Parietal lobe (tissue), 2 donors: ENCODE data around the gene FBXO24. TPM values are rescaled to one million over a fixed set of nuclear protein-coding genes. Genes with fewer than 3 reads are reported as not detected.

Source experiments
- small RNA-seq: library from RNA; depleted of rRNA; stranded (forward); fragments of <200 nt; gene quantifications from one replicate; pipeline ENCODE3, GENCODE V24; 2014; ENCODE audit warnings: low replicate concordance
- total RNA-seq: library from RNA; depleted of rRNA; stranded (reverse); fragments of >200 nt; gene quantifications from one replicate; pipeline ENCODE4 v1.2.3, GENCODE V29; 2014

The FBXO24 gene, protein sequence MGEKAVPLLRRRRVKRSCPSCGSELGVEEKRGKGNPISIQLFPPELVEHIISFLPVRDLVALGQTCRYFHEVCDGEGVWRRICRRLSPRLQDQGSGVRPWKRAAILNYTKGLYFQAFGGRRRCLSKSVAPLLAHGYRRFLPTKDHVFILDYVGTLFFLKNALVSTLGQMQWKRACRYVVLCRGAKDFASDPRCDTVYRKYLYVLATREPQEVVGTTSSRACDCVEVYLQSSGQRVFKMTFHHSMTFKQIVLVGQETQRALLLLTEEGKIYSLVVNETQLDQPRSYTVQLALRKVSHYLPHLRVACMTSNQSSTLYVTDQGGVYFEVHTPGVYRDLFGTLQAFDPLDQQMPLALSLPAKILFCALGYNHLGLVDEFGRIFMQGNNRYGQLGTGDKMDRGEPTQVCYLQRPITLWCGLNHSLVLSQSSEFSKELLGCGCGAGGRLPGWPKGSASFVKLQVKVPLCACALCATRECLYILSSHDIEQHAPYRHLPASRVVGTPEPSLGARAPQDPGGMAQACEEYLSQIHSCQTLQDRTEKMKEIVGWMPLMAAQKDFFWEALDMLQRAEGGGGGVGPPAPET
- not detected for total RNA-seq

GRCh38 chr7:100586266-100587025, at the start of gene FBXO24:
Gene FBXO24, plus strand, starts transcription at chr7:100586328. Its CDS starts 298 bp downstream, at chr7:100586626.

GRCh38 chr7:100538654-100539435, 47.3 kb upstream of the FBXO24 start, which contains the start of gene AGFG2:
Gene AGFG2, plus strand, starts transcription at chr7:100539203. Its CDS starts 144 bp downstream, at chr7:100539347.

DNA sequence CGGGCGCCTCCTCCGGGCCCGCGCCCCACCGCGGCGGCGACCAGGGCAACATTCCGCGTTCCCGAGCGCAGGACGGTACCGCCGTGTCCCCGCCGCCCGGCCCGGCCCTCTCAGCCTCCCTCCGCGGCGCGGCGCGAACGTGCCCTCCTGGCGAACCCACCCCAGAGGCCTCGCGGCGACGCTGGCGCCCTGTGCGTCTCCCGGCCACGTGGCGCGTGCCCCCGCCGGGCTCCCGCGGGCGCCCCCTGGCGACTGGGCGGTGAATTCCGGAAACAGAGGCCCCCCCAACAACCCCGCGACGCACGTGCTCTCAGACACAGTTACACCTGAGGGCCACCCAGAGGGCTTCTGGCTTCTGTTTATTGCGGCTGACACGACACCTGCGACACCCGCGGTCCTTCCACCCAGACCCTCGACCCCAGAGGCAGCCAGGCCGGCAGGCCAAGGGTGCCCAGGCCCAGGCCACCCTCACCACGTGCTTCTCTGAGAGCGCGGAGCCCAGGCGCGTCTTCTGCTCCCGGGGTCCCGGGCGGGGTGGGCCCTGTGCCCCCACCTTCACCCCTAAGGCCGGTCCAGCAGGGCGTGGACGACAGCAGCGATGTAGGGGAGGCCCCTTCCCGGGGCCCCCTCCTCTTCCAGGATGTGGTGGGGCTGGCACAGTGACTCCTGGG, 12.3 kb upstream of the FBXO24 start, which contains the start of gene SAP25:
TSS of gene SAP25 (minus strand) at position 210 of the 671 bp plus-strand sequence. CDS start at position 52, 158 bp downstream.

GRCh38 chr7:100585511-100586265, 440 bp upstream of the FBXO24 start, which contains the start of gene LRCH4:
Gene LRCH4, minus strand, starts transcription at chr7:100586129. Its CDS starts 29 bp downstream, at chr7:100586100.

DNA sequence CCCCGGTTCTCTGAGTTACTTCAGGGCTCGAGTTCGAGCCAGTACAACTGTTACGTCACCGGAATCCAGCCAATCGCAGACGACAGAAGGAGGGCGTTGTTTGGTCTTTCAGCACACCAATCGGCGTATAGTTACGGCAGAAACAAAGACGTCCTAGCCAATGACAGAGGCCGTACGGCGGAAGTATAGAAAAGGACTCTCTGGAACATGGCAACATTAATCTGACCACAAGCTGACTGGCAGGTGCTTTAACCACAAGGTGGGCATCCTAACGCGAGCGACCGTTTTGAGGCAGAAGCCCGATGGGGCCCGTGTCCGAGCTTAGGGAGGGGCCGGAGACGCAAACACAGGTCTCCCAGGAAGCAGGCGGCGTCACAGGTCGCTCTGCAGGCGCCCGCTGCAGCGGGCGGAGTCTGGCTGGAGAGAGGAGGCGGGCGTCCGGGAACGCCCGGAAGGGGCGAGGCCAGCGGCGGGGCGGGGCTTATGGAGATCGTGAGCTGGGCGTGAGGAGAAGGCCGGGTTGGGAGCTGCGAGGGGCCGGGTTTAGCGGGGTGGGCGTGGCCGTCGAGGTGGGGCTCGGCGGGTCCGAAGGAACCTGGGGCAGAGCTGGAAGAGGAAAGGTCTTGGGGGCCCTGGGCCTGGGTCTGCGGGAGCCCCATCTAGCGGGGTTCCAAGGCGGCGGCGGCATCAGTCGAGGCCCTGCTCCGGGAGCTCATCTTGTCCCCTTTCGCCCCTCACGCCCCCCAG, 26.0 kb downstream of the FBXO24 start, which contains the start of gene MOSPD3:
TSS of gene MOSPD3 (plus strand) at position 558 of the 747 bp plus-strand sequence. CDS start 252 bp downstream, outside the sequence.

GRCh38 chr7:100641463-100641859, 55.3 kb downstream of the FBXO24 start, which contains the start of gene TFR2:
Gene TFR2, minus strand, starts transcription at chr7:100641552. Its CDS starts 43 bp downstream, at chr7:100641509.

Small RNA genes lying within 50 kb of the gene (small RNA-seq; reads per million reads assigned to genes)
- gene SAP25 = not detected

Other genes starting within 250 kb of the FBXO24 start
- gene PILRB, start 228.2 kb upstream of the FBXO24 start, total RNA-seq = 35.4 TPM
- gene PILRA, start 212.8 kb upstream of the FBXO24 start, total RNA-seq = 3.8 TPM
- 2.2 TPM for gene ZCWPW1, start 157.6 kb upstream of the FBXO24 start, total RNA-seq
- 21.3 TPM for gene MEPCE, start 156.5 kb upstream of the FBXO24 start, total RNA-seq
- 7.8 TPM for gene PPP1R35, start 149.8 kb upstream of the FBXO24 start, total RNA-seq
- not detected for gene SPACDR, start 122.1 kb upstream of the FBXO24 start, total RNA-seq
- 6.6 TPM for gene TSC22D4, start 107.1 kb upstream of the FBXO24 start, total RNA-seq
- 38.5 TPM for gene NYAP1, start 102.4 kb upstream of the FBXO24 start, total RNA-seq
- gene AGFG2, start 47.1 kb upstream of the FBXO24 start, total RNA-seq = 4.7 TPM
- not detected for gene SAP25, start 12.4 kb upstream of the FBXO24 start, total RNA-seq
- 17.5 TPM for gene LRCH4, start 199 bp upstream of the FBXO24 start, total RNA-seq
- 4.1 TPM for gene PCOLCE, start 16.0 kb downstream of the FBXO24 start, total RNA-seq
- 23.5 TPM for gene MOSPD3, start 26.2 kb downstream of the FBXO24 start, total RNA-seq
- 6.6 TPM for gene TFR2, start 55.2 kb downstream of the FBXO24 start, total RNA-seq
- gene ACTL6B, start 70.1 kb downstream of the FBXO24 start, total RNA-seq = 107 TPM
- gene GNB2, start 87.4 kb downstream of the FBXO24 start, total RNA-seq = 74.5 TPM
- gene GIGYF1, start 107.9 kb downstream of the FBXO24 start, total RNA-seq = 35.4 TPM
- 28.8 TPM for gene POP7, start 119.8 kb downstream of the FBXO24 start, total RNA-seq
- gene EPO, start 134.1 kb downstream of the FBXO24 start, total RNA-seq = not detected
- gene ZAN, start 147.3 kb downstream of the FBXO24 start, total RNA-seq = not detected
- gene EPHB4, start 241.2 kb downstream of the FBXO24 start, total RNA-seq = 11.0 TPM